NCI-H128 (cell line): ENCODE data around the gene C12orf75.
A peak's percentile ranks its signal among the peaks of the same experiment; 100 is the strongest.
"Not testable (repeated sequence)": the region's sequence is repeated elsewhere in the genome, so short reads cannot be mapped to it uniquely, and the experiment has no call there.

Experiments used
- DNase-seq: peaks from one replicate; lab custom pipeline; 2025; ENCODE audit not compliant: unreplicated experiment; lab: John Stamatoyannopoulos, UW

C12orf75 gene

GRCh38 chr12:105330283-105330930, at the start of gene C12orf75:
C12orf75 (plus strand) TSS chr12:105330691; CDS start chr12:105330892, 201 bp downstream.
- peak; percentile 73 for DNase-seq

- no peak for DNase-seq
Observed at GRCh38 chr12:105280966-105281693, 49.4 kb upstream of the C12orf75 start.

GRCh38 chr12:105281694-105282049, 48.8 kb upstream of the C12orf75 start:
- DNase-seq = no peak

- DNase-seq = no peak
Observed at GRCh38 chr12:105285378-105285777, 45.1 kb upstream of the C12orf75 start.

GRCh38 chr12:105287408-105287807, 43.1 kb upstream of the C12orf75 start:
- DNase-seq = no peak

GRCh38 chr12:105288311-105288996, 42.0 kb upstream of the C12orf75 start:
- DNase-seq = no peak

GRCh38 chr12:105289114-105289904, 41.2 kb upstream of the C12orf75 start:
- no peak for DNase-seq

- no peak for DNase-seq
Observed at GRCh38 chr12:105291531-105291930, 39.0 kb upstream of the C12orf75 start.

GRCh38 chr12:105292705-105293104, 37.8 kb upstream of the C12orf75 start:
- DNase-seq = no peak

GRCh38 chr12:105293187-105293586, 37.3 kb upstream of the C12orf75 start:
- no peak for DNase-seq

- no peak for DNase-seq
Observed at GRCh38 chr12:105294161-105294560, 36.3 kb upstream of the C12orf75 start.

GRCh38 chr12:105294886-105295479, 35.5 kb upstream of the C12orf75 start:
- no peak for DNase-seq

GRCh38 chr12:105296116-105297089, 34.1 kb upstream of the C12orf75 start:
- no peak for DNase-seq

- no peak for DNase-seq
Observed at GRCh38 chr12:105300883-105301282, 29.6 kb upstream of the C12orf75 start.

GRCh38 chr12:105301696-105302095, 28.8 kb upstream of the C12orf75 start:
- no peak for DNase-seq

- not testable (repeated sequence) for DNase-seq
Observed at GRCh38 chr12:105302986-105303385, 27.5 kb upstream of the C12orf75 start.

GRCh38 chr12:105304626-105305025, 25.9 kb upstream of the C12orf75 start:
- not testable (repeated sequence) for DNase-seq

GRCh38 chr12:105307601-105308314, 22.7 kb upstream of the C12orf75 start:
- DNase-seq = not testable (repeated sequence)

- DNase-seq = not testable (repeated sequence)
Observed at GRCh38 chr12:105308839-105309238, 21.7 kb upstream of the C12orf75 start.
